Measurements from ENCODE around the gene ABCD1. TPM values are rescaled to one million over a fixed set of nuclear protein-coding genes. Genes with fewer than 3 reads are reported as not detected.

ABCD1 gene
- total RNA-seq, 1 donor from 2014 or later, result 8.0 TPM

DNA sequence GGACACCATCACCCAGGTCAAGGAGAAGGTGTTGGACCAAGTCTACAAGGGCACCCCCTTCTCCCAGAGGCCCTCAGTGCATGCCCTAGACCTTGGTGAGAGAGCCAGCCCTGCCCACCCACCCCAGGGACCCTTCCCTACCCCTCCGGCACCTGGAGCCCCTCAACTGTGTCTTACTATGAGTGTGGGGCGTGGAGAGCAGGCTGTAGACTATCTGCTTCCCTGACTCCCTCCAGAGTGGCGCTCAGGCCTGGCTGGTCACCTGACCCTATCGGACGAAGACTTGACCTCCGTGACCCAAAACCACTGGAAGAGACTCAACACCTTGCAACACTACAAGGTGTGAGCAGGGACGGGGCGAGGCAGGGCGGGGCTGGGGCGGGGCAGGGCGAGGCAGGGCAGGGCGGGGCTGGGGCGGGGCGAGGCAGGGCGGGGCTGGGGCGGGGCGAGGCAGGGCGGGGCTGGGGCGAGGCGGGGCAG is 51.5 kb downstream of the ABCD1 start:
- TF ChIP-seq, protein P1, sequence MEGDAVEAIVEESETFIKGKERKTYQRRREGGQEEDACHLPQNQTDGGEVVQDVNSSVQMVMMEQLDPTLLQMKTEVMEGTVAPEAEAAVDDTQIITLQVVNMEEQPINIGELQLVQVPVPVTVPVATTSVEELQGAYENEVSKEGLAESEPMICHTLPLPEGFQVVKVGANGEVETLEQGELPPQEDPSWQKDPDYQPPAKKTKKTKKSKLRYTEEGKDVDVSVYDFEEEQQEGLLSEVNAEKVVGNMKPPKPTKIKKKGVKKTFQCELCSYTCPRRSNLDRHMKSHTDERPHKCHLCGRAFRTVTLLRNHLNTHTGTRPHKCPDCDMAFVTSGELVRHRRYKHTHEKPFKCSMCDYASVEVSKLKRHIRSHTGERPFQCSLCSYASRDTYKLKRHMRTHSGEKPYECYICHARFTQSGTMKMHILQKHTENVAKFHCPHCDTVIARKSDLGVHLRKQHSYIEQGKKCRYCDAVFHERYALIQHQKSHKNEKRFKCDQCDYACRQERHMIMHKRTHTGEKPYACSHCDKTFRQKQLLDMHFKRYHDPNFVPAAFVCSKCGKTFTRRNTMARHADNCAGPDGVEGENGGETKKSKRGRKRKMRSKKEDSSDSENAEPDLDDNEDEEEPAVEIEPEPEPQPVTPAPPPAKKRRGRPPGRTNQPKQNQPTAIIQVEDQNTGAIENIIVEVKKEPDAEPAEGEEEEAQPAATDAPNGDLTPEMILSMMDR (conservative IDR thresholded peaks at IDR 0.05), result no peak
- no peak overlapping the region for H3K27ac Mint-ChIP-seq
- H3K36me3 Mint-ChIP-seq, result no peaks in the 10 kb centered on the region
- H3K4me1 Mint-ChIP-seq (ENCODE audit: unreplicated experiment), result no peaks in the 10 kb centered on the region
- DNase-seq (ENCODE audit: extremely low spot score, unreplicated experiment), result no peak
- no peaks in the 10 kb centered on the region for H3K27me3 Mint-ChIP-seq
- no peaks in the 10 kb centered on the region for H3K9me3 Mint-ChIP-seq
- no peak overlapping the region for H3K4me3 Mint-ChIP-seq

DNA sequence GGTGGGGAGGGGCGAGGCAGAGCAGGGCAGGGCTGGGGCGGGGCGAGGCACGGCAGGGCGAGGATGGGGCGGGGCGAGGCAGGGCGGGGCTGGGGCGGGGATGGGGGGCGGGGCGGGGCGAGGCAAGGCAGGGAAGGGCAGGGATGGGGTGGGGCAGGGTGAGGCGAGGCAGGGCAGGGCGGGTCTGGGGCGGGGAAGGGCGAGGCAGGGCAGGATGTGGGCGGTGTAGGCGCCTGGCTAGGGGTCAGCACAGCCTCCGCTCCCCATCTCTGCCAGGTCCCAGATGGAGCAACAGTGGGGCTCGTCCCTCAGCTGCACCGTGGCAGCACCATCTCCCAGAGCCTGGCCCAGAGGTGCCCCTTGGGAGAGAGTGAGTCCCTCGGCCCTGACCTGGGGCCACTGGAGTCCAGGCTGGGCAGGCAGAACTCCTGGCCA is 52.0 kb downstream of the ABCD1 start:
- no peak overlapping the region for H3K4me3 Mint-ChIP-seq
- no peaks in the 10 kb centered on the region for H3K27me3 Mint-ChIP-seq
- H3K27ac Mint-ChIP-seq, result no peak overlapping the region
- H3K9me3 Mint-ChIP-seq, result no peaks in the 10 kb centered on the region
- TF ChIP-seq, protein P1 (conservative IDR thresholded peaks at IDR 0.05), result no peak
- H3K4me1 Mint-ChIP-seq (ENCODE audit: unreplicated experiment), result no peaks in the 10 kb centered on the region
- DNase-seq (ENCODE audit: extremely low spot score, unreplicated experiment), result no peak
- no peaks in the 10 kb centered on the region for H3K36me3 Mint-ChIP-seq

DNA sequence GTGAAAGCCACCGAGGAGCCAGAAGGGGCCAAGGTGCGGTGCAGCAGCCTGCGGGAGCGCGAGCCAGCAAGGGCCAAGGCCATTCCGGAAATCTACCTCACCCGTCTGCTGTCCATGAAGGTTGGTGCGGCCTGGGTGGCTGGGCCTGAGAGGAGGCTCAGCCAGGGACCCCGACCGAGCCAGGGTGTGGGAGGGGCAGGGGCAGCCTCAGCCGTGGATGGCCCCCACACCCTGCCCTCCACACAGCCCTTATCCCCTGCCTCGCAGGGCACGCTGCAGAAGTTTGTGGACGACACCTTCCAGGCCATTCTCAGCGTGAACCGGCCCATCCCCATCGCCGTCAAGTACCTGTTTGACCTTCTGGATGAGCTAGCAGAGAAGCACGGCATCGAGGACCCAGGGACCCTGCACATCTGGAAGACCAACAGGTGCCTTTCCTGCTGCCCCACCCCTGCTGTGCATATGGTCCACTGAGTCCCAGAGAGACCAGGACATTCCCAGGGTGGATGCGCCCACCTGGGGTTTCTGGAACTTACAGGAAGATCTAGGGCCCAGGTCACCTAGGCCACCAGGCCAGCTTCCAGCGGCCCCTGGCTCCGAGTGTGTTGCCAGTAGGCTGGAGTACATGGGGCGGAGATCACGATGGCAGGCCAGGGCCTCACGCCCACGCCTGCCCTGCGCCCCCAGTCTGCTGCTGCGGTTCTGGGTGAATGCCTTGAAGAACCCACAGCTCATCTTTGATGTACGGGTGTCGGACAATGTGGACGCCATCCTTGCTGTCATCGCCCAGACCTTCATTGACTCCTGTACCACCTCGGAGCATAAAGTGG is 52.8 kb downstream of the ABCD1 start:
- DNase-seq (ENCODE audit: extremely low spot score, unreplicated experiment), result no peak
- H3K27me3 Mint-ChIP-seq, result no peaks in the 10 kb centered on the region
- H3K27ac Mint-ChIP-seq, result no peak overlapping the region
- H3K4me1 Mint-ChIP-seq (ENCODE audit: unreplicated experiment), result no peaks in the 10 kb centered on the region
- no peaks in the 10 kb centered on the region for H3K9me3 Mint-ChIP-seq
- TF ChIP-seq, protein P1 (conservative IDR thresholded peaks at IDR 0.05), result no peak
- no peaks in the 10 kb centered on the region for H3K36me3 Mint-ChIP-seq
- H3K4me3 Mint-ChIP-seq, result no peak overlapping the region

DNA sequence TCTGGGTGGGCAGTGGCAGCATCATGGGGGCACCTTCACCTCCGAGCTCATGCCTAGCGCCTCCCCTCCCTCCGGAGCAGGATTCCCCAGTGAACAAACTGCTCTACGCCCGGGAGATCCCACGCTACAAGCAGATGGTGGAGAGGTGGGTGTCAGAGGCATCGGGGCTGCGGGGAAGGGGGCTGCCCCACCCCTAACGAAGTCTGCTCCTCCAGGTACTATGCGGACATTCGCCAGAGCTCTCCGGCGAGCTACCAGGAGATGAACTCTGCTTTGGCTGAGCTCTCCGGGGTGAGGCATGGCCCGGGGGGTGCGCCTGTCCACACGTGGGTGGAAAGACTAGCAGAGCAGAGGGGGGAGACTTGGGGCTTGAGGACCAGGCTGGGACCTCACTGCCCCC is 53.5 kb downstream of the ABCD1 start:
- H3K36me3 Mint-ChIP-seq, result no peaks in the 10 kb centered on the region
- H3K27ac Mint-ChIP-seq, result no peak overlapping the region
- TF ChIP-seq, protein P1 (conservative IDR thresholded peaks at IDR 0.05), result no peak
- H3K9me3 Mint-ChIP-seq, result no peaks in the 10 kb centered on the region
- no peak for DNase-seq (ENCODE audit: extremely low spot score, unreplicated experiment)
- H3K4me1 Mint-ChIP-seq (ENCODE audit: unreplicated experiment), result no peaks in the 10 kb centered on the region
- H3K27me3 Mint-ChIP-seq, result no peaks in the 10 kb centered on the region
- H3K4me3 Mint-ChIP-seq, result no peak overlapping the region

DNA sequence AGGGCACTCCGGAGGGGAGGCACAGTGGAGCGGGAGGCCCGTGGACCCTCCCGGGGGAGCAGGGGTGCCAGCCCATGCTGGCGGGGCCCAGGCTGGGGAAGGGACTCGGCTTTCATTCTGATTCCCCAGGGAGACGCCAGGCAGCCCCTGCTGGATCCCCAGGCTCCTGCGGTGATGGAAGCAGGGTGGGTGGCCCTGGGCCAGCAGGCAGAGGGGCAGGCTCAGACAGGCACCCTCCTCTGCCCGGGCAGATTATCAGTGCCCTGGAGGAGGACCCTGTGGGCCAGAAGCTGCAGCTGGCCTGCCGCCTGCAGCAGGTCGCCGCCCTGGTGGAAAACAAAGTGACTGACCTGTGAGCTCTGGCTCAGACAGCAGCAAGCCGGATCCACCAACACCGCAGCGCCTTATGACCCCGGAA is 54.0 kb downstream of the ABCD1 start:
- TF ChIP-seq, protein P1 (conservative IDR thresholded peaks at IDR 0.05), result peak; percentile 33
- no peak overlapping the region for H3K27ac Mint-ChIP-seq
- no peak overlapping the region for H3K4me3 Mint-ChIP-seq
- H3K27me3 Mint-ChIP-seq, result no peaks in the 10 kb centered on the region
- no peaks in the 10 kb centered on the region for H3K36me3 Mint-ChIP-seq
- DNase-seq (ENCODE audit: extremely low spot score, unreplicated experiment), result no peak
- H3K4me1 Mint-ChIP-seq (ENCODE audit: unreplicated experiment), result no peaks in the 10 kb centered on the region
- H3K9me3 Mint-ChIP-seq, result no peaks in the 10 kb centered on the region

Data from type B pancreatic cell (in vitro differentiated cells).